Activated CD8-positive, alpha-beta memory T cell treated with anti-CD3 and anti-CD28 coated beads, Interleukin-2, amount 10 ng/mL, durations not matched to agents 7 days and 5 days (primary cell): ENCODE data around the gene TFDP1. TPM values are rescaled to one million over a fixed set of nuclear protein-coding genes. Genes with fewer than 3 reads are reported as not detected.

Source experiments
- ATAC-seq: fragments of 150-1000 bp; cut with Tn5 transposase; one replicate; pipeline ENCODE4 v1.10.0; 2021; ENCODE audit warnings: moderate library complexity
- CTCF ChIA-PET: fragments of 350-600 bp; sonication (Branson Sonifier 250); formaldehyde crosslinking; loops from one replicate; lab custom pipeline; 2021; ENCODE audit warnings: antibody characterized with exemption; lab: Charles Lee
- DNase-seq: peaks from one replicate; pipeline ENCODE4 v3.0.0-alpha.2; 2020
- H3K27ac Mint-ChIP-seq: one replicate; pipeline ENCODE4 v1.8.0; 2021; ENCODE audit warnings: mild to moderate bottlenecking, mixed read lengths
- H3K27me3 Mint-ChIP-seq: one replicate; pipeline ENCODE4 v1.8.0; 2021; ENCODE audit warnings: mixed read lengths
- H3K36me3 Mint-ChIP-seq: one replicate; pipeline ENCODE4 v1.8.0; 2021; ENCODE audit warnings: mild to moderate bottlenecking, mixed read lengths
- H3K4me1 Mint-ChIP-seq: one replicate; pipeline ENCODE4 v1.8.0; 2021; ENCODE audit warnings: mixed read lengths
- H3K4me3 Mint-ChIP-seq: one replicate; pipeline ENCODE4 v1.8.0; 2021; ENCODE audit warnings: mild to moderate bottlenecking, moderate library complexity, mixed read lengths
- H3K9me3 Mint-ChIP-seq: one replicate; pipeline ENCODE4 v1.8.0; 2022; ENCODE audit warnings: low read depth, mixed read lengths
- total RNA-seq, 2 experiments: library from RNA; stranded (reverse); gene quantifications; one replicate each; pipeline ENCODE4 v1.2.3, GENCODE V29; 2021

Gene TFDP1
- total RNA-seq, 2 experiments from 2014 or later: 168 to 175 TPM

GRCh38 chr13:113666951-113667701 is 82.6 kb downstream of the TFDP1 start, which contains the start of gene GRK1:
Gene GRK1, plus strand, starts transcription at chr13:113667219. Its CDS starts 168 bp downstream, at chr13:113667387.
- Mint-ChIP-seq H3K4me1 (peaks cover under 1% of the 10 kb centered on the region), H3K27me3 (peaks cover 4% of the 10 kb centered on the region), H3K4me3 (no peak within 1 kb of the TSS), H3K9me3 (peaks cover under 1% of the 10 kb centered on the region), H3K36me3 (no peaks in the 10 kb centered on the region), H3K27ac (no peak within 1 kb of the TSS)
- CTCF ChIA-PET: no interaction called here
- no peak for ATAC-seq
- no peak for DNase-seq

GRCh38 chr13:113667771-113668490 is 83.4 kb downstream of the TFDP1 start:
- no peak overlapping the region for H3K4me3 Mint-ChIP-seq
- peaks cover 2% of the 10 kb centered on the region for H3K27me3 Mint-ChIP-seq
- peaks cover 2% of the 10 kb centered on the region for H3K36me3 Mint-ChIP-seq
- CTCF ChIA-PET: no interaction called here
- ATAC-seq (no peak), DNase-seq (no peak)
- H3K27ac Mint-ChIP-seq: no peak overlapping the region
- peaks cover 2% of the 10 kb centered on the region for H3K4me1 Mint-ChIP-seq
- peaks cover 4% of the 10 kb centered on the region for H3K9me3 Mint-ChIP-seq

DNA sequence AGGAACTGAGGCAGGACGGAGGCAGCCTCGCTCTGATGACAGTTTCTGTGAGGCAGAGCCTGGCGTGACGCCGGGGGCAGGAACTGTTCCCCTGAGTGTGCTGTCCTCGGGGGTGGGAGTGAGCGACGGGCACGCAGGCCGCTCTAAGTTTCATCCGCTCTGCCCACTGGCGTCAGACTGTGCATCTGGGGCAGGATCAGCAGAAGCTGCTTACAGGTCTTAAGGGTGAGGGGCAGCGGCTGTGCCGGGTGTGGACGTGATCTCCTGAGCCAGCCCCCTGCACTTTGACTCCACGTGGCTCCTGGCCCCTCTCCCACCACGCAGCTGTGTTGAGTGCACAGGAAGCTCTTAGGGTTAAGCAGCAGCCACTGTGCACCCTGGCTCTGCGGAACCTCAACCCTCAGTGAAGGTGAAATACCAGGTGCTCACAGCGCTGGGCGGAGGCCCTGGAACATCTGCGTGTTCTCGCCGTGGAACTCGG is 84.0 kb downstream of the TFDP1 start:
- H3K27ac Mint-ChIP-seq: no peak overlapping the region
- peaks cover 4% of the 10 kb centered on the region for H3K9me3 Mint-ChIP-seq
- DNase-seq: no peak
- H3K36me3 Mint-ChIP-seq: peaks cover 2% of the 10 kb centered on the region
- CTCF ChIA-PET: no interaction called here
- ATAC-seq: no peak
- H3K4me1 Mint-ChIP-seq: peaks cover 2% of the 10 kb centered on the region
- H3K27me3 Mint-ChIP-seq: peaks cover under 1% of the 10 kb centered on the region
- no peak overlapping the region for H3K4me3 Mint-ChIP-seq

GRCh38 chr13:113669231-113669754 is 84.7 kb downstream of the TFDP1 start:
- DNase-seq (no peak), ATAC-seq (no peak)
- no peaks in the 10 kb centered on the region for H3K27me3 Mint-ChIP-seq

DNA sequence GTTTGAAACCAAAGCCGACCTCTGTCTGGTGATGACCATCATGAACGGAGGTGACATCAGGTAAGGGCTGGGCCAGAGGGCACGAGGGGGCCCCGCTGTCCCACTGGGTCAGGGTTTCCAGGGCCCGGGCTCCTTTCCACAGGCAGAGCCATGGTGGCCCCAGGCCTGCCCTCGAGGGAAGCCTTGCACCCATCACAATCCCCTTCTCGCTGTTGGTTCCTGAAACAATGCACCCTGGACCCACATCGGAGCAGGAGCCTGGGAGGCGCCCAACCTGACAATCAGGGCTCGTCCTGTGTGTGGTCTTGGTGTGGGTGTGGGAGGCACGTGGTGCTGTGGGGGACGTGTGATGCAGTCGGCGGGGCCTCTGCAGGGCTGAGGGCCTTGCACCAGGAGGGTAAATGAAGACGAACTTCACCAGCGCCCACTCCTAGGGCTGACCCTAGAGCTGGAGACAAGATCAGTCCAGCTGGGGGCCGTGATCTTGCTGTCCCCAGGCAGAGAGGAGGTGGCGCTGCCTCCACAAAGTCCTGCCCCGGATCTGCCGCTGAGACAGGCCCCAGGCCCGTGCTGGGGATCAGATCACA is 85.3 kb downstream of the TFDP1 start:
- CTCF ChIA-PET: no interaction called here
- H3K27ac Mint-ChIP-seq: no peak overlapping the region
- peaks cover 2% of the 10 kb centered on the region for H3K36me3 Mint-ChIP-seq
- no peak for ATAC-seq
- DNase-seq: no peak
- H3K27me3 Mint-ChIP-seq: no peaks in the 10 kb centered on the region
- peaks cover 4% of the 10 kb centered on the region for H3K9me3 Mint-ChIP-seq
- H3K4me3 Mint-ChIP-seq: no peak overlapping the region
- peaks cover 2% of the 10 kb centered on the region for H3K4me1 Mint-ChIP-seq

More at GRCh38 chr13:113669231-113669754, 84.7 kb downstream of the TFDP1 start:
- Mint-ChIP-seq H3K4me1 (peaks cover 2% of the 10 kb centered on the region), H3K9me3 (peaks cover 4% of the 10 kb centered on the region), H3K4me3 (no peak overlapping the region), H3K27ac (no peak overlapping the region), H3K36me3 (peaks cover 2% of the 10 kb centered on the region)
- CTCF ChIA-PET: no interaction called here

DNA sequence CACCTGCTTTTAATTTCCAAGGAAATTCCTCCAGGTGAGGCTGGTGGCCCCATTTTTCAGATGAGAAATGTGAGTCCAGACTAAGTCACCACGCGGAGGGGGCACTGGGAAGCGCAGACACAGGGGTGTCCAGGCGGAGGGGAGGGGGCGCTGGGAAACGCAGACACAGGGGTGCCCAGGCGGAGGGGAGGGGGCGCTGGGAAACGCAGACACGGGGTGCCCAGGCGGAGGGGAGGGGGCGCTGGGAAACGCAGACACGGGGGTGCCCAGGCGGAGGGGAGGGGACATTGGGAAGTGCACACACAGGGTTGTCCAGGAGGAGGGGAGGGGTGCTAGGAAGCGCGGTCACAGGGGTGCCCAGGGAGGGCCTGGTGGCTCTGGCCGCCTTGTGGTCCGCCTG is 86.0 kb downstream of the TFDP1 start:
- H3K36me3 Mint-ChIP-seq: peaks cover 2% of the 10 kb centered on the region
- ATAC-seq (no peak), DNase-seq (no peak)
- no peaks in the 10 kb centered on the region for H3K27me3 Mint-ChIP-seq
- peaks cover 4% of the 10 kb centered on the region for H3K9me3 Mint-ChIP-seq
- H3K4me1 Mint-ChIP-seq: peaks cover 2% of the 10 kb centered on the region
- CTCF ChIA-PET: interaction anchor here (1.3 kb wide), 1 partner anchor 54 kb away, joined by 3 read pairs; no protein-coding TSS in a partner anchor
- no peak overlapping the region for H3K4me3 Mint-ChIP-seq
- H3K27ac Mint-ChIP-seq: no peak overlapping the region

DNA sequence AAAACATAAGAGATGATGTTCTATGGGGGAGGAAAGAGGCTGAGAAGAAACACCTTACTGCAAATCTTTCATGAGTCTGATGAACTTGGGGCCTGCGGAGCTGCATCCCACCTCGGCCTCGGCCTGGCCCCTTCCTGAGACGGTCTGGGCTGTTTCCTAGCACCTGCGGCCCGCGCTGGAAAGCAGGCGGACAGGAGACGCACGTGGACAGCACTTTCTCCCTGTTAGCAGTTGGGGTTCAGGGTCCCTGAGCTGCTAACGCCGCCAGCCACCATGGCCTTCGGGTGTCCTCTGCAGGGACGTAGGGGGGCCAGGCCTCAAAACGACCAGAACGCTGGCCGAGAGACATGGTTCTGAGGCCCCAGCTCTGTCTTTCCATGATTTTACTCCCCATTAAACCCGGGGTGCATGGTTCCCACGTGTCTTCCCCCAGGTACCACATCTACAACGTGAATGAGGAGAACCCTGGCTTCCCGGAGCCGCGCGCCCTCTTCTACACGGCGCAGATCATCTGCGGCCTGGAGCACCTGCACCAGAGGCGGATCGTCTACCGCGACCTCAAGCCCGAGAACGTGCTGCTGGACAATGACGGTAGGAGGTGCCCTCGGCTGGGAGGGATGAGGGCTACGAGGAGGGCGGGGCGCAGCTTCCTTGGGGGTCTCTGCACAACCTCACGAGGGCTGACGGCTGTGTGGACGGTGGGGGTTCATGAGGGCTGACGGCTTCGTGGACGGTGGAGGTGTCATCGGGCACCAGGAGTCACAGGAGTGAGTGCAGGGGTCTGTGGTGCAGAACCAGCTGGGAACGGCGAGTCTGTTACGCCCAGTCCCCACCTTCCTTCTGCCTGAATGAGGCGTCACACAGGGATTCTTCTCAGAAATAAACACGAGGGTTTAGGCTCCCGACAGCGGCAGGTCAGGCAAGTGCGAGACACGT is 86.8 kb downstream of the TFDP1 start:
- peaks cover 2% of the 10 kb centered on the region for H3K36me3 Mint-ChIP-seq
- no peak overlapping the region for H3K27ac Mint-ChIP-seq
- CTCF ChIA-PET: interaction anchor here (1.3 kb wide), 1 partner anchor 53 kb away, joined by 3 read pairs; no protein-coding TSS in a partner anchor
- no peak for ATAC-seq
- no peak for DNase-seq
- no peaks in the 10 kb centered on the region for H3K27me3 Mint-ChIP-seq
- no peak overlapping the region for H3K4me3 Mint-ChIP-seq
- peaks cover 2% of the 10 kb centered on the region for H3K4me1 Mint-ChIP-seq
- peaks cover 4% of the 10 kb centered on the region for H3K9me3 Mint-ChIP-seq

DNA sequence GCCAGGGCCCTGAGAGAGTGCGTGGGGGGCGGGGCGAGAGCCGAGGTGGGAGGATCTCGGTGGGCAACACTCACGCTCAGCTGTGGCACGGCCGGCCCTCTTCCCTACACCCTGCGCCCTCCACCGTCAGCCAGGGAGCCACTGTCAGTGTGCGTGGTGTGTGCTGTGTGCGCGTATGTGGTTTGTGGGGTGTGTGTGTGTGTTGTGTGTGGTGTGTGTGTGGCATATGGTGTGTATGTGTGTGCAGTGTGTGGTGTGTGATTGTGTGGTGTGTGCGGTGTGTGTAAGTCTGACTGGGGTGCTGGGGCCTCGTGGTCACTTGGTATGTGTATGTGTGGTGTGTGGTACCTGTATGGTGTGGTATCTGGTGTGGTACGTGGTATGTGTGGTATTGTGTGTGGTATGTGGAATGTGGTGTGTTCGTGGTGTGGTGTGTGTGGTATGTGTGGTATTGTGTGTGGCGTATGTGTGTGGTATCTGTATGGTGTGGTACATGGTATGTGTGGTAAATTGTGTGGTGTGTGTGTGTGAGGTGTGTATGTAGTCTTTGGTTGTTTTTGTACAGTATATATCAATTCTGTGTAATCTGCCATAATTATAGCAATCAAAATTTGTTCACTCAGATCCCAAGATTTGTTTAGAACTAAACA is 87.6 kb downstream of the TFDP1 start:
- no peak for DNase-seq
- Mint-ChIP-seq H3K36me3 (peaks cover 2% of the 10 kb centered on the region), H3K9me3 (peaks cover 4% of the 10 kb centered on the region), H3K4me3 (peak overlapping the region; percentile 25), H3K27me3 (no peaks in the 10 kb centered on the region), H3K4me1 (peaks cover 2% of the 10 kb centered on the region), H3K27ac (peak overlapping the region; percentile 64)
- CTCF ChIA-PET: interaction anchor here (1.3 kb wide), 1 partner anchor 53 kb away, joined by 3 read pairs; no protein-coding TSS in a partner anchor
- no peak for ATAC-seq

Other genes starting within 250 kb of the TFDP1 start
- not detected for gene GRTP1, start 220.6 kb upstream of the TFDP1 start, total RNA-seq
- gene ADPRHL1, start 131.3 kb upstream of the TFDP1 start, total RNA-seq: 1 to 10 TPM in 1 of 2 experiments, under 1 TPM in 1; 0.96 to 1.3 TPM
- gene DCUN1D2, start 94.0 kb upstream of the TFDP1 start, total RNA-seq: 10 to 100 TPM; 17.2 to 29.1 TPM
- gene ATP4B, start 73.4 kb downstream of the TFDP1 start, total RNA-seq: not detected
- gene GRK1, start 82.5 kb downstream of the TFDP1 start, total RNA-seq: not detected
- 1 to 10 TPM in 1 of 2 experiments, under 1 TPM in 1; 0.87 to 1.3 TPM for gene TMEM255B, start 174.5 kb downstream of the TFDP1 start, total RNA-seq